HCT116 (cell line): ENCODE measurements around the gene MTG1. TPM values are rescaled to one million over a fixed set of nuclear protein-coding genes. Genes with fewer than 3 reads are reported as not detected.

ENCODE experiments used
- ATAC-seq: fragments of 200-7000 bp; cut with Tn5 transposase; 2 replicates; pipeline ENCODE4 v1.9.1; 2020; ENCODE audit warnings: mild to moderate bottlenecking, moderate library complexity
- BruUV-seq: library from RNA; stranded (reverse); fragments of 400-500 nt; replicated peaks from 2 replicates; lab custom pipeline; 2021; lab: Mats Ljungman, UMichigan
- CTCF ChIA-PET: fragments of 300-600 bp; sonication (Branson Sonifier 250); formaldehyde crosslinking; loops from one replicate; lab custom pipeline; 2021; ENCODE audit warnings: antibody characterized with exemption; lab: Charles Lee
- POLR2A ChIA-PET: fragments of 300-600, 350-600 bp; sonication (Branson Sonifier 250); formaldehyde crosslinking; loops from one replicate; lab custom pipeline; 2021; ENCODE audit warnings: antibody characterized with exemption; lab: Charles Lee
- RAD21 ChIA-PET, 2 experiments: fragments of 300-600 bp; sonication (Branson Sonifier 250); formaldehyde crosslinking; loops; one replicate each; lab custom pipeline; 2023; ENCODE audit warnings: low total read pairs in 2 of 2; ENCODE audit not compliant: uncharacterized antibody in 2 of 2, unreplicated experiment in 2 of 2, low non-redundant PET in 1 of 2; lab: Charles Lee
- DNase-seq: peaks from one replicate; pipeline ENCODE4 v3.0.0-alpha.2; 2010; ENCODE audit warnings: low read depth, low spot score
- H2AFZ ChIP-seq: fragments of 200-600 bp; shearing (Covaris generic), sonication (generic); 2 replicates; pipeline ENCODE4 v1.6.1; 2017; ENCODE audit warnings: low read depth, mixed run types, mixed read lengths, antibody characterized with exemption, low read length; ENCODE audit not compliant: poor library complexity, severe bottlenecking
- H3K27ac ChIP-seq: 2 replicates; pipeline ENCODE4 v1.5.1; 2012; ENCODE audit warnings: low read depth, low read length
- H3K27me3 ChIP-seq: fragments of 200-600 bp; sonication (generic); 2 replicates; pipeline ENCODE4 v1.6.1; 2016; ENCODE audit warnings: mixed run types, low read length, mixed read lengths; ENCODE audit not compliant: insufficient read depth
- H3K36me3 ChIP-seq, 2 experiments: fragments of 200-500 bp in 1 of 2; fragments of 200-600 bp in 1 of 2; sonication (Bioruptor generic) in 1 of 2; sonication (generic) in 1 of 2; 2 replicates each; pipeline versions ENCODE4 v1.5.1 to v1.6.1; 2014 to 2016; ENCODE audit warnings: low read length in 2 of 2, inconsistent platforms in 1 of 2, mixed read lengths in 1 of 2, mixed run types in 1 of 2; ENCODE audit not compliant: insufficient read depth in 2 of 2, control insufficient read depth in 1 of 2
- H3K4me1 ChIP-seq, 2 experiments: fragments of 200-600 bp in 1 of 2; sonication (generic) in 1 of 2; 2 replicates each; pipeline versions ENCODE4 v1.5.1 to v1.6.1; 2012 to 2017; ENCODE audit warnings: low read length in 2 of 2, inconsistent platforms in 1 of 2, mild to moderate bottlenecking in 1 of 2, mixed read lengths in 1 of 2, mixed run types in 1 of 2, moderate library complexity in 1 of 2; ENCODE audit not compliant: insufficient read depth in 2 of 2, control insufficient read depth in 1 of 2
- H3K4me2 ChIP-seq: fragments of 200-600 bp; sonication (generic); 2 replicates; pipeline ENCODE4 v1.6.1; 2017; ENCODE audit warnings: mixed run types, low read length, mixed read lengths
- H3K4me3 ChIP-seq, 2 experiments: fragments of 200-600 bp in 1 of 2; sonication (generic) in 1 of 2; replicated peaks in 1 of 2; 2 replicates each; pipeline ENCODE4 v1.5.1; 2011 to 2016; ENCODE audit warnings: low read length in 2 of 2, control low read depth in 1 of 2, low read depth in 1 of 2, mild to moderate bottlenecking in 1 of 2, mixed read lengths in 1 of 2, mixed run types in 1 of 2
- H3K79me2 ChIP-seq: fragments of 200-600 bp; sonication (generic); 2 replicates; pipeline ENCODE4 v1.6.1; 2017; ENCODE audit warnings: mild to moderate bottlenecking, mixed run types, low read length, moderate library complexity, mixed read lengths; ENCODE audit not compliant: insufficient read depth
- H3K9ac ChIP-seq: fragments of 200-600 bp; sonication (generic); 2 replicates; pipeline ENCODE4 v1.6.1; 2016; ENCODE audit warnings: low read length, mixed read lengths
- H3K9me2 ChIP-seq: fragments of 200-600 bp; sonication (generic), shearing (Covaris generic); 2 replicates; pipeline ENCODE4 v1.6.1; 2017; ENCODE audit warnings: mixed run types, mild to moderate bottlenecking, moderate library complexity; ENCODE audit not compliant: insufficient read depth
- H3K9me3 ChIP-seq, 2 experiments: fragments of 200-500 bp in 1 of 2; fragments of 200-600 bp in 1 of 2; sonication (Bioruptor generic) in 1 of 2; sonication (generic) in 1 of 2; 2 replicates each; pipeline ENCODE4 v1.6.1; 2014 to 2017; ENCODE audit warnings: low read length in 2 of 2, mixed read lengths in 2 of 2, inconsistent platforms in 1 of 2, low read depth in 1 of 2, mild to moderate bottlenecking in 1 of 2, mixed run types in 1 of 2, moderate library complexity in 1 of 2; ENCODE audit not compliant: control insufficient read depth in 1 of 2, insufficient read depth in 1 of 2
- H4K20me1 ChIP-seq: fragments of 200-600 bp; sonication (generic), shearing (Covaris generic); 2 replicates; pipeline ENCODE4 v1.6.1; 2017; ENCODE audit warnings: mixed run types, mild to moderate bottlenecking, moderate library complexity; ENCODE audit not compliant: insufficient read depth
- CEBPB ChIP-seq: IDR thresholded peaks from 2 replicates; pipeline ENCODE4 v1.6.1; 2012; ENCODE audit warnings: low read depth
- EGR1 ChIP-seq: IDR thresholded peaks from 2 replicates; pipeline ENCODE4 v1.6.1; 2012; ENCODE audit warnings: low read depth
- ELF1 ChIP-seq: IDR thresholded peaks from 2 replicates; pipeline ENCODE4 v1.6.1; 2012; ENCODE audit warnings: low read depth, borderline replicate concordance
- EZH2 ChIP-seq: fragments of 200-600 bp; sonication (generic); IDR thresholded peaks from 2 replicates; pipeline ENCODE4 v1.6.1; 2017; ENCODE audit warnings: antibody characterized with exemption, mixed run types
- FOSL1 ChIP-seq: IDR thresholded peaks from 2 replicates; pipeline ENCODE4 v1.6.1; 2012; ENCODE audit warnings: low read depth
- POLR2A ChIP-seq: IDR thresholded peaks from 2 replicates; pipeline ENCODE4 v1.7.0; 2011; ENCODE audit warnings: borderline replicate concordance; ENCODE audit not compliant: insufficient read depth, insufficient read length; ENCODE audit errors: extremely low read depth
- RAD21 ChIP-seq: IDR thresholded peaks from 2 replicates; pipeline ENCODE4 v1.6.1; 2012; ENCODE audit warnings: low read depth, mild to moderate bottlenecking
- SIN3A ChIP-seq: IDR thresholded peaks from 2 replicates; pipeline ENCODE4 v1.6.1; 2012; ENCODE audit warnings: low read depth
- SP1 ChIP-seq: IDR thresholded peaks from 2 replicates; pipeline ENCODE4 v1.6.1; 2012; ENCODE audit warnings: low read depth
- ZNF274 ChIP-seq: fragments of 200-500 bp; sonication (Bioruptor generic); IDR thresholded peaks from 2 replicates; pipeline ENCODE4 v1.6.1; 2014; ENCODE audit warnings: mild to moderate bottlenecking, low read depth, low read length, inconsistent platforms
- intact Hi-C: fragments of 100-400 bp; cut with micrococcal nuclease; formaldehyde crosslinking; loops from 2 replicates; pipeline ENCODE4 v1.10.0; 2022
- total RNA-seq: library from RNA; stranded (reverse); gene quantifications from one replicate; pipeline ENCODE4 v1.2.1, GENCODE V29; 2021; ENCODE audit not compliant: unreplicated experiment
- TF ChIP-seq, protein P1 (sequence below): IDR thresholded peaks from 2 replicates; pipeline ENCODE4 v1.6.1; 2012; ENCODE audit warnings: low read depth
- TF ChIP-seq, protein P2 (sequence below): IDR thresholded peaks from 2 replicates; pipeline ENCODE4 v1.6.1; 2011; ENCODE audit warnings: mild to moderate bottlenecking, low read length, moderate library complexity; ENCODE audit not compliant: insufficient replicate concordance; ENCODE audit errors: extremely low read depth

MTG1 gene
- total RNA-seq, 1 experiment from 2014 or later: 23.1 TPM

DNA sequence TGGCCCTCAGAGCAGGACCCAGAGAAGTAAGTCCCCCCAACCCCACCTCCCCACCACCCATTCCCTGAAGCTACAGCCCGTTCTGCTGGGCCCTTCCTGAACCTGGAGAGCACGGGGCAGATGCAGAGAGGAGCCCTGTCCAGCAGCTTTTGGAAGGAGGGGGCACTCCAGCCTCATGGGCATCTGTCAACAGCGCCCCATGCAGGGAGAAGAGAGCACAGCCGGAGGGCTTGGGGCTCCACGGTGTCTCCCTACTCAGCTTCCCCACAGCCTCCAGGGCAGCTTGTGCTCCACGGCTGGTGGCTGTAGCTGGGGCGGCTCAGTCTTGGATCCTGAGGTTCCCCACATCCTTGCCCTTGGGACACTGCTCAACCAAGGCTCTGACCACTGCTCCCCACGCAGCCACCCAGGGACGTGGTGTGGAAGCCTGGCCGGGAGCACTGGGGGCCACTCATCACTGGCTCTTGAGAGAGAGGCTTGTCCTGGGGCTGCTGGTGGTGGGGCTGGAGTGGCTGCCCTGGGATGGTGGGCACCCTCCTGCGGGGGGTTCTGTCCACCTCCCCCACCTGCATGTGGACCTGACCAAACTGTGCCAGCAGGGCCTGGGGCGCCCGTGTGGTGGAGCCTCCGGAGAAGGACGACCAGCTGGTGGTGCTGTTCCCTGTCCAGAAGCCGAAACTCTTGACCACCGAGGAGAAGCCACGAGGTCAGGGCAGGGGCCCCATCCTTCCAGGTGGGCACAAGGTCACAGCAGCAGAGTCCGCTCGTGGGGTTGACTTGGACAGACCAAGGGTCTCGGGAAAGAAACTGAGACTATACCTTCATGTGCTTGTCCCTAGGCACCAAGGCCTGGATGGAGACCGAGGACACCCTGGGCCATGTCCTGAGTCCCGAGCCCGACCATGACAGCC lies 42.3 kb upstream of the MTG1 start:
- CTCF ChIA-PET: no interaction called here
- TF ChIP-seq SP1 (no peak), ZNF274 (no peak), EGR1 (no peak)
- TF ChIP-seq, all 23 proteins: peak for 0

DNA sequence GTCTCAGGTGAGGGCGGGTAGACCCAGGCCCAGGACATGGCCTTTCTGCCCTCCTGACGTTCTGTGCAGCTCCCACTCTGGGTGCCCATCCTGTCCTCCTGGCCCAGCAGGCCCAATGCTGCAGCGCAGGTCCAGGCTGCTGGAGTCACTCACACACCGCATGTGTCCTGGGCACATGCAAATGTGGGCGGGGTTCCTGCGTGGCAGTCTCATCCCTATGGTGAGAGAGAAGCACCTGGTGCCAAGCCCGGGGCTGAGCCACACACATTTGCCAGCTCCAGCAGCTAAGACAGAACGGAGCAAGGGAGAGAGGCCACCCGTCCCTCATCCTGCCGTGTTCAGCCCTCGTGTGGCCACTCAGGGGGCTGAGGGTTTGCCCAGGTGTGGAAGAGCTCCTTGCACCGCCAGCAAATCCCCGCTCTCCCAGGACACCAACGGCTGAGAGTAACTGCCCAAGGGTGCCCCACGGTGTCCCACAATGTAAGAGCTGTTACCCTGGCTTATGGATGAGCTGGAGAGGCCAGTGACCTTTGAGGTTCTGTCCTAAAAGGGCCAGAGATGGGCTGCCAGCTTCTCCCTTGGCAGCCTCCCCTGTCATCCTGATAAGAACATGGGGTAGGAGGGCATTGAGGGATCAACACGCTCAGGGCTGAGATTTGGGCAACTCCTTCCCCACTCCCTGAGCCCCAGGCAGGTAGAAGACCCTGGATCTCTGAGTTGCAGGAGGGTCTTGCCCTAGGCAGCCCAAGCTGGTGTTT lies 40.6 kb upstream of the MTG1 start:
- Histone ChIP-seq H4K20me1 (no peaks in the 10 kb centered on the region), H3K4me3 (no peak overlapping the region), H2AFZ (no peak overlapping the region), H3K27ac (no peak overlapping the region), H3K27me3 (no peaks in the 10 kb centered on the region), H3K36me3 (no peaks in the 10 kb centered on the region), H3K9me2 (no peaks in the 10 kb centered on the region), H3K9ac (no peak overlapping the region), H3K79me2 (peaks cover 6% of the 10 kb centered on the region; the same call in 1 of the 2 replicates), H3K9me3 (no peaks in the 10 kb centered on the region), H3K4me1 (peaks cover 3 to 5% of the 10 kb centered on the region in 2 experiments; a peak in 2 of 4 replicates), H3K4me2 (no peak overlapping the region)
- ChIA-PET CTCF (no interaction called here), POLR2A (no interaction called here), RAD21 (no interaction called here)
- no peak for ATAC-seq
- BruUV-seq: no TSS peak
- no peak for DNase-seq
- intact Hi-C loops: no loop called here
- no peak for TF ChIP-seq ELF1
- TF ChIP-seq EGR1: no peak
- TF ChIP-seq ZNF274: no peak
- TF ChIP-seq EZH2: no peak
- TF ChIP-seq, protein P1, sequence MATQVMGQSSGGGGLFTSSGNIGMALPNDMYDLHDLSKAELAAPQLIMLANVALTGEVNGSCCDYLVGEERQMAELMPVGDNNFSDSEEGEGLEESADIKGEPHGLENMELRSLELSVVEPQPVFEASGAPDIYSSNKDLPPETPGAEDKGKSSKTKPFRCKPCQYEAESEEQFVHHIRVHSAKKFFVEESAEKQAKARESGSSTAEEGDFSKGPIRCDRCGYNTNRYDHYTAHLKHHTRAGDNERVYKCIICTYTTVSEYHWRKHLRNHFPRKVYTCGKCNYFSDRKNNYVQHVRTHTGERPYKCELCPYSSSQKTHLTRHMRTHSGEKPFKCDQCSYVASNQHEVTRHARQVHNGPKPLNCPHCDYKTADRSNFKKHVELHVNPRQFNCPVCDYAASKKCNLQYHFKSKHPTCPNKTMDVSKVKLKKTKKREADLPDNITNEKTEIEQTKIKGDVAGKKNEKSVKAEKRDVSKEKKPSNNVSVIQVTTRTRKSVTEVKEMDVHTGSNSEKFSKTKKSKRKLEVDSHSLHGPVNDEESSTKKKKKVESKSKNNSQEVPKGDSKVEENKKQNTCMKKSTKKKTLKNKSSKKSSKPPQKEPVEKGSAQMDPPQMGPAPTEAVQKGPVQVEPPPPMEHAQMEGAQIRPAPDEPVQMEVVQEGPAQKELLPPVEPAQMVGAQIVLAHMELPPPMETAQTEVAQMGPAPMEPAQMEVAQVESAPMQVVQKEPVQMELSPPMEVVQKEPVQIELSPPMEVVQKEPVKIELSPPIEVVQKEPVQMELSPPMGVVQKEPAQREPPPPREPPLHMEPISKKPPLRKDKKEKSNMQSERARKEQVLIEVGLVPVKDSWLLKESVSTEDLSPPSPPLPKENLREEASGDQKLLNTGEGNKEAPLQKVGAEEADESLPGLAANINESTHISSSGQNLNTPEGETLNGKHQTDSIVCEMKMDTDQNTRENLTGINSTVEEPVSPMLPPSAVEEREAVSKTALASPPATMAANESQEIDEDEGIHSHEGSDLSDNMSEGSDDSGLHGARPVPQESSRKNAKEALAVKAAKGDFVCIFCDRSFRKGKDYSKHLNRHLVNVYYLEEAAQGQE: no peak
- TF ChIP-seq RAD21: no peak
- TF ChIP-seq POLR2A: no peak
- no peak for TF ChIP-seq FOSL1
- no peak for TF ChIP-seq SIN3A
- no peak for TF ChIP-seq CEBPB
- TF ChIP-seq, protein P2, sequence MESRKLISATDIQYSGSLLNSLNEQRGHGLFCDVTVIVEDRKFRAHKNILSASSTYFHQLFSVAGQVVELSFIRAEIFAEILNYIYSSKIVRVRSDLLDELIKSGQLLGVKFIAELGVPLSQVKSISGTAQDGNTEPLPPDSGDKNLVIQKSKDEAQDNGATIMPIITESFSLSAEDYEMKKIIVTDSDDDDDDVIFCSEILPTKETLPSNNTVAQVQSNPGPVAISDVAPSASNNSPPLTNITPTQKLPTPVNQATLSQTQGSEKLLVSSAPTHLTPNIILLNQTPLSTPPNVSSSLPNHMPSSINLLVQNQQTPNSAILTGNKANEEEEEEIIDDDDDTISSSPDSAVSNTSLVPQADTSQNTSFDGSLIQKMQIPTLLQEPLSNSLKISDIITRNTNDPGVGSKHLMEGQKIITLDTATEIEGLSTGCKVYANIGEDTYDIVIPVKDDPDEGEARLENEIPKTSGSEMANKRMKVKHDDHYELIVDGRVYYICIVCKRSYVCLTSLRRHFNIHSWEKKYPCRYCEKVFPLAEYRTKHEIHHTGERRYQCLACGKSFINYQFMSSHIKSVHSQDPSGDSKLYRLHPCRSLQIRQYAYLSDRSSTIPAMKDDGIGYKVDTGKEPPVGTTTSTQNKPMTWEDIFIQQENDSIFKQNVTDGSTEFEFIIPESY: no peak

More for the DNA sequence above, 42.3 kb upstream of the MTG1 start:
- RAD21 ChIA-PET: no interaction called here
- DNase-seq (no peak), ATAC-seq (peak; percentile 20; the same call in 1 of the 2 replicates)
- Histone ChIP-seq H3K9ac (no peak overlapping the region), H3K27me3 (no peaks in the 10 kb centered on the region), H2AFZ (no peak overlapping the region), H4K20me1 (no peaks in the 10 kb centered on the region), H3K4me2 (no peak overlapping the region), H3K9me3 (no peaks in the 10 kb centered on the region), H3K36me3 (no peaks in the 10 kb centered on the region), H3K4me1 (peaks cover 3 to 4% of the 10 kb centered on the region in 2 experiments; a peak in 2 of 4 replicates), H3K27ac (no peak overlapping the region), H3K9me2 (no peaks in the 10 kb centered on the region), H3K4me3 (no peak overlapping the region), H3K79me2 (peaks cover 4% of the 10 kb centered on the region; the same call in 1 of the 2 replicates)
- POLR2A ChIA-PET: interaction anchor here (0.6 kb wide), 1 partner anchor 22 kb away, joined by 3 read pairs; no protein-coding TSS in a partner anchor
- BruUV-seq: no TSS peak
- intact Hi-C loops: no loop called here
